8988T (cell line): Measurements from ENCODE around the gene KCNK4.
"Not testable (repeated sequence)": the region's sequence is repeated elsewhere in the genome, so short reads cannot be mapped to it uniquely, and the experiment has no call there.

Source experiments
- DNase-seq: peaks from one replicate; pipeline ENCODE4 v3.0.0; 2011

The KCNK4 gene

DNA sequence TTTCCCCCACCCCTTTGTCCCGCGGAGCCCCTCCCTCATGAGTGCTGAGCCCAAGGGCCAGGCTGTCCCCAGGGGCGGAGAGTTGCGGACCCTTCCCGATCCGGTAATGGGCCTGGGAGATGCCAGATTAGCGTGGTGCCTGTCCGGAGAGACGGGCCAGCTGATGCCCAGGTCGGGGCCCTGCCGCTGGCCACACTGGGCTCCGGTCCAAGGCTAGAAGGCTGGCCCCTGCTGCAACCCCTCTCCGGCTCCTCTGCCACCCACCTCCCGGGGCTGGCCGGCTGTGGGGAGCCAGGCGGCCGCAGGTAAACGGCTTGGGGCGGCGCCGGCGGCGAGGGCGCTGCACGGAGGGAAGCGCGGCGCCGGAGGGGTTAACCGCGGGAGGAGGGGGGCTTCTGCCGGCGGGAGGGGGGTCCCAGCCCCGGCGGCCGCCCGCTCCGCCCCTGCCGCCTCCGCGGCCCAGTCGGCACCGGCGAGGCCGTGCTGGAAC is at the start of gene KCNK4:
Gene KCNK4 (plus strand): TSS at position 41 of the 490 bp plus-strand sequence. CDS start 1,717 bp downstream, outside the sequence.
- no peak for DNase-seq

GRCh38 chr11:64241491-64242374 is 49.4 kb upstream of the KCNK4 start:
- DNase-seq: peak; percentile 97

- DNase-seq: no peak
These were observed 47.8 kb upstream of the KCNK4 start for GRCh38 chr11:64243236-64243854.

- DNase-seq: no peak
These were observed 47.0 kb upstream of the KCNK4 start for GRCh38 chr11:64244107-64244506.

DNA sequence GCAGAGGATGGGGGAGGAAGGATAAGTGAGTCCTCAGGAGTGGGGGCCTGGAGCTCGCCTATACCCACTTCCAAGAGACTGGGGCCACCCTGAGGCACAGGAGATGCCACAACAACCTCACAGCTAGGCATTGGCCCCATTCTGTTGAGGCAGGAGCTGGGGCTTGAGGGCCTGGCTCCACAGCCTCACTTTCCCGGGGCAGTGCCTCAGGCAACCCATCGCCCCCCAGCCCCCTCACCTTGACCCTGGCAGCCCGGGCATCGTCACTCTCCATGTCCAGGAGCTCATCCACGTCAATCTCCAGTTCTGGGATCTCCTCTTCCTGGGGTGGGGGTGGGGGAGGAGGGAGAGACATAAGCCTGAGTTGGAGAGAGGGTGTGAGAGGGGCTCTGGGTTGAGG is 46.1 kb upstream of the KCNK4 start:
- DNase-seq: no peak

DNA sequence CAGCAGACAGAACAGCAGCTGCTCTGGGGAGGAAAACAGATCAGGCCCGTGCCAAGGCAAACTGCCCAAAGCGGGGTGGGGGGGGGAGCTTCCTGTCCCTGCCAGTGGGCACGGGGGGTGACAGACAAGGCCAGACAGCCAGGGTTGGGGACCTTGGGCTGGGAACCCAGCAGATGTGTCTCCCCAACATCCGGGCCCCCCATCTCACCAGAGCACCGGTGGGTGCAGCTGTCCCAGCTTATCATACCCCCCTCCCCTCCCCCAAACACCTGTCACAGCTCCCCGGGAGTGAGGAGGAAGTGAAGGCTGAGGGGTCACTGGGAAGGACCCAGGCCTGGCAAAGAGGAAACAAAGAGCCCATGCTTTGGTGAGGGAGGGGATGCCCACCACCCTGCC is 45.7 kb upstream of the KCNK4 start:
- no peak for DNase-seq

- peak; percentile 95 for DNase-seq
These were observed 45.1 kb upstream of the KCNK4 start for GRCh38 chr11:64245797-64246620.

GRCh38 chr11:64246621-64246870 is 44.6 kb upstream of the KCNK4 start:
- DNase-seq: not testable (repeated sequence)

DNA sequence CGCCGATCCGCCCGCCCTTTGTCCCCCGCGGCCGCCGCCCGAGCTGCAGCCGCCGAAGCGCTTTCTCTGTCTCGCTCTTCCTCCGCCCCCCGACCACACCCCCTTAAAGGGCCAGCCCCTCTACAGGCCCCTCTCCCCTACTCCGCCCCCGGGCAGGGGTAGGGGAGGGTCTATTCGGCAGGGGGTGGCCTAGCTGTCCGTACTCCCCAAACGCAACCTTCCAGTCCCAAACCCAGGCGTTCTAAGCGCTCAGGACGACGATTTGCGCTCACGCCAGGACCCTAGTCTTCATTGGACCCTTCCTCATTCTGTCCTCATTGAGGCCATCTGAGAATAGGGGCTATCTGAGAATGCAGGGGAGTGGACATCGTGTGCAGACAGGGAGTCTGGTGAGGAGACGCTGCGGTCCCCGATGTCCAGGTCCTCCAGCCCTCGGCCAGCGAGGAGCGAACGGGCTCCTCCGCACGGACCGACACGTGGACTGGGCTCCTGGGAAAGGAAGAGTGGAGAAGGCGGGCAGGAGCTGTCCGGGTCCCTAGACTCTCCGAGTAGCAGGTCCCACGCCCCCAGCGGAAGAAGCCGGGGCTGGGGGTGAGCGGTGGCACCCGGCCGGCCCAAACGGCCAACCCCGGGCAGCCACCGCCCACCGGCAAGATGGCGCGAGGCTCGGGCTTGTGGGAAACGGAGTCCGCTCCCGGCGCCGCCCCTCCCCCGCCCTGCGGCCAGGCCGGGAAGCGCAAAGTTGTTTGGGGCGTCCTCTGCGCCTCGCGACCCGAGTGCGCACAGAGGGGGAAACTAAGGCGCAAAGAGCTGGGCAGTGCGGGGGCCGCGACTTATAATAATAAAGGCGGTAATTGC is 44.0 kb upstream of the KCNK4 start, which contains the start of gene PPP1R14B:
Gene PPP1R14B (minus strand): TSS at position 73 of the 858 bp plus-strand sequence. CDS start 270 bp downstream, outside the sequence.
- peak; percentile 99 for DNase-seq

GRCh38 chr11:64247729-64248531 is 43.2 kb upstream of the KCNK4 start:
- DNase-seq: no peak

DNA sequence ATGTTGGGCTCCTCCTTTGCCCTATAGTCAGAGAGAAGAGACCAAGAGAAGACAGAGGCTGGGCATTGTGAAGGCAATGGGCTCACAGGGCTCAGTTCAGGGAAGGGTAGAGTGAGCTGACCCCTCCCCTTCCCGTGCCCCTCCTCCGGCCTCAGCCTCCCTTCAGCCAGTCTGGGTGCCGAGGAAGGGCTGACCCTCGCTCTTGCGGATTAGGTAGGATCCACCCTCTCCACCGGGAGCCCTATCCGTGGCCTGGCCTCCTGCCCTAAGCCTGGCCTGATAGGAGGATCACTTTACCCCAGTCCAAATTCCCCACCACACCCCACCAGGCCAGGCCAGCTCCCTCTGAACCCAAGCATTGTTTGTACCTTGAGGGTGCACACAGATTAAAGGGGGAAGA is 42.5 kb upstream of the KCNK4 start:
- no peak for DNase-seq

DNA sequence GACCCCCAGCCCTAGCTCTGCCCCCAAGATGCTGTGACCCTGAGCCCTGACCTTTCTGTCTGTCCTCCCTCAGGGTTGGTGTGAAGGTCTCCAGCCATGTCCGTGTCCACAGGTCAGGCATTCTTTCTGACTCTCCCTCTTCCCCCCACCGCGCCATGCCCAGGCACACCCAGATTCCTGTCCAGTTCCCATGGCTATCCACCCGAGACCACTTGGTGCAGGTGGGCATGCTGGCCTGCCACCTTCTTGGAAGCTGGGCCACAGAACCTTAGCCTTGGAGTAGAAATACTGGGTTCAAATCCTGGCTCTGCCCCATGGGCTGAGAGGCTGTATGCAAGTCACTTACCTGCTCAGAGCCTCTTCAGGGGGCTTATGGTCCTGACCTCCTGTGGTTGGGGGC is 42.1 kb upstream of the KCNK4 start:
- no peak for DNase-seq

DNA sequence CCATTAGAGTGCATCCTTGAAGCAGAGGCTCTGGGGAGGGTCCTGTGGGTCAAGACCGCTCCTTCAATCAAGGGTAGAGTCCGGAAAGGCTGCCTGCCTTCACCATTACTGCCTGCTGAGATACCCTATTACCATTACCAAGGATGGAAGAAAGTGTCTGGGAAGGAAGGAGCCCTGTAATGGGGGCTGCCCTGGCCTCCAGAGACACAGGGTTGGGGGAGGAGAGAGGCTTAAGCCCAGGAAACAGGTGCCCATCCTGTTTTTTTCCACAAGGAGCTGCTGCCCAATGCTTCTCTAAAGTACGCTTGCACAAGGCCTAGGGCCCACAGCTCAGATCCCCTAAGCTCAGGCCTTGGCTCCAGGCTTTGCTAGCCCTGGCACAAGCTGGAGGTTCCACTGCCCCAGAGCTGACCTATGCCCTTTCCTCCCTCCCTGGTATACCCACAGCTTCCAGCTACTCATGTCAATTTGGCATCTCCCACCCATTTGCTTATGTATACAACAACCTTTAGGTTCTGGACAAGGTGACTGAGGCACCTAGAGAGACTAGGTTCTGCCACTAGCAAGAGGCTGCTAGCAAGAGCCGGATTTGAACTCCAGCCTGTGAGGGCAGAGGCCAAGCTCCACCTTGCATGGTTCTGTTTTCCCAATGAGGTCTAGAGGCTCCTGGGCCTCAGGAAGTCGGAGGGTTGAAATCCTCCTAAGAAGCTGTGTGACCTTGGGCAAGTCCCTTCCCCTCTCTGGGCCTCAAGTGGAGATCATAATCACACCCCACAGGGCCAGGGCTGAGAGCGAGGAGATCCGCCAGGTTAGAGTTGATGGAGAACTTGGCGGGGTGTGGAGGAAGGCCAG is 41.3 kb upstream of the KCNK4 start:
- DNase-seq: no peak

DNA sequence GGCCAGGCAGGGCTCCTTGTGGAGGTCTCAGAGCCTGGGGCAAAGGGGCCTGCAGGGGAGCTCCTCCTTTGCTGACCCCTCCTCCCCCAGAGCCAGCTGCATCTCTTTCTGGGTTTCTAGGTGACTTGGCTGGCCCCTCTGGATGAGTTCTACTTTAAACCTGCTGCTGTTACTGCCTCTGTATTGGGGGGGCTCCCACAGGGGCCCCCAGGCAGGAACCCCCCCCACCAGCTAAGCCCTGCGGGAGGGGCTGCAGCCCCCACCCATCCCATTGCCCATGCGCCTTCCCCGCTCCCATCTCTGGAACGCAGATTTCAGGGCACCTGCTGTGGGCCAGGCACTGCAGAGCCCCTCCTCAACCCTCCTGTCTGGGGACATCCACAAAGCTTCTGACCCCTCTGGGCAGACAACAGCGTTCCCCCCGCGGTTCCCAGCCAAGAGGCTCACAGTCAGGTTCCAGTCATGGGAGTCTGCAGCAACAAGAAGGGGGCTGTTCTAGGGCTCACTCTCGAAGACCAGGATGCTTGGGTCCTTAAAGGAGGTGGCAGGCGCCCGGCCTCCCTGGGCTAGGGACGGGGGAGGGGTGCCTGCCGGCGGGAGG is 40.6 kb upstream of the KCNK4 start:
- peak; percentile 87 for DNase-seq

GRCh38 chr11:64251016-64251752 is 39.9 kb upstream of the KCNK4 start, which contains the start of gene PLCB3:
Gene PLCB3, plus strand, starts transcription at chr11:64251530. Its CDS starts 120 bp downstream, at chr11:64251650.
- peak; percentile 95 for DNase-seq

DNA sequence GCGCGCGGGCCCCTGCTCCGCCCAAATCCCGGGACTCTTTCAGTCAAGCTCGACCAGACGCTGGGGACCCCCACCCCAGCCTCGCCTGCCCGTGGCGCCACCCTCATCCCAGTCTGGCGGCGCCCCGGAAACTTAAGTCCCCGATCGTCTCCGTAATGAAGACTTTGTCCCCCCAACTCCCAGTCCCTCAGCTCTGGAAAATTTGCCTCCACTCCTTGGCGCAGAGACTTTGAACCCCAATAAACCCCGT is 39.4 kb upstream of the KCNK4 start:
- DNase-seq: no peak

DNA sequence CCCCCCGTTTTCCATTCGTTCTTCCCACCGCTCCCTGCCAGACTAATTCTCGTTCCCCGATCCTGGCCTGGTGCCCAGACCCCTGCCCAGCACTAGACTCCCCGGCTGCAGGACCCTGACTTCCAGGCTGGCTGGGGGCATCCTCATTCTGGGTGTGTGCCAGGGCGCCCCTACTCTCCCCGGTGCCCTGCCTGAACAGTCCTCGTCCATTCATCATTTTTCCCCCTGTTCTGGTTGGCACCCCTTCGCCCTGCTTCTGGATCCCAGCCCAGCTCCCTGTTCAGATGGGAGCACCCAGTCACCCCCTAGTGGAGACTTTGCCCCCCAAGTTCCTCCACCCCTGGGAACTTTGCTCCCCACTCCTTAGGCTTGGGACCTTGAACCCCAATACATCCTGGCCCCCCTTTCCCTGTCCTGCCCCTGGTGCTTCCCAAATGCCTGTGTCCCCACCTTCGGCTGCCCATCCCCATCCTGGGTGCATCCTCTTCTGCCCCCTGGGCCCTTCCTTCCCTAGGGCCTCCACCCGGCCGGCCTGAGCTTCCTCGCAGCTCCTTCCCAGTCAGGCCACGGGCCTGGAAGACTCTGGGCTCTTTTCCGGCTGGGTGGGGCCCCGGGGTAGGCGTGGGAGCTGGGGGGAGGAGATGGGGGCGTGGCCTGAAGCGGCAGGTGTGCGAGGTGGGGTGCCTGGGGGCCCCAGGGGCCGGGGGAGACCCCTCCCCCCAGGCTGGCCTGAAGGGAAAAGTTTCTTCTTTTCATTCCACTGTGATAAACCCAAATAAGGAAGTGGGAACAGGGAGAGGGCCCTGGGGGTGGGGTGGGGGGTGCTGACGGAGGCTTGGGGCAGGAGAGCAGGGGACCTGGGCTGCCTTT is 38.9 kb upstream of the KCNK4 start:
- DNase-seq: peak; percentile 98

GRCh38 chr11:64253043-64253442 is 38.1 kb upstream of the KCNK4 start:
- DNase-seq: no peak

DNA sequence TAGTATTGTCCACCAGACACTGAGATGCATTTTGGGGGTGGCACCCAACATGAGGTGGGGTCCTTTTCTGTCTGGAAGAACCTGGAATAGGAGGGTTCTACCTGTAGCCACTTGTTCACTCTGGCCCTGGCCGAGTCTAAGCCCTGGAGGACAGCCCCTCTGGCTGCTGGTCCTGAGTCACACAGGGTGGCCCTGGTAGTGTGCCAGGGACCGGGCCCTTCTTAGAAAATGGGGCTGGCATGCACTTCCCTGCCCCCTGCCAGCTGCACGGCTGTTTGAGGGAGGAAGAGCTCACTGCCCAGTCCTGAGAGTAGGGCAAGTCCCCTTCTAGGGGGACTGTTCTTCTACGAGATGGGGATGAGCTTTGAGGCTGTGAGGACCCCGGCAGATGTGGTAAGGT is 37.6 kb upstream of the KCNK4 start:
- DNase-seq: no peak
